ENCODE measurements around the gene TMEM207.

The TMEM207 gene

DNA sequence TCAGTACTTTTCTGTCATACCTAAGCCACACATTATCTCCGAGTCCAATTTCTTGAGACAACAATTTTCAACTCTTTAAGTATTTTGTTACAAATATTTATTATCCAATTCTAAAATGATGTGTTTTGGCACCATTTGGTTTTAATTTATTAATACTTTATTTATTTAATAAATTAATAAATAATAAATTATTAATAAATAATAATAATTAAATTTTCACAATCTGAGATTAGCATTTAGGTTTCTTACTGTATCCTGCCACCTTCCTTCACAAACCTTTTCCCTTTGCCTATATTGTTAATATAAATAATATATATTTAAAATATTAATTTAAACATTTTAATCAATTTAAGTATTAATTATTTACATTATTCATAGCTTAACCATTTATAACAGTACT lies 23.9 kb downstream of the TMEM207 start:
- Histone ChIP-seq H3K9me3 (ENCODE audit: control insufficient read depth, insufficient read depth, low read length) (no peaks in the 10 kb centered on the region), H3F3A (ENCODE audit: control insufficient read depth, insufficient read depth) (no peaks in the 10 kb centered on the region), H3K4me1 (ENCODE audit: control insufficient read depth, low read length) (peaks cover 4% of the 10 kb centered on the region), H3K4me2 (ENCODE audit: low read length) (no peak overlapping the region), H3K79me2 (ENCODE audit: control insufficient read depth, low read length) (no peaks in the 10 kb centered on the region), H3K36me3 (ENCODE audit: control insufficient read depth, low read length) (no peaks in the 10 kb centered on the region), H4K20me1 (ENCODE audit: control insufficient read depth, insufficient read depth, low read depth, low read length) (no peaks in the 10 kb centered on the region), H3K4me3 (ENCODE audit: low read length) (no peak overlapping the region), H3K27ac (ENCODE audit: low read depth, low read length) (no peak overlapping the region), H3K9me2 (replicated peaks; ENCODE audit: control insufficient read depth, low read length) (no peaks in the 10 kb centered on the region), H3K27me3 (ENCODE audit: control insufficient read depth, low read length) (peaks cover 6% of the 10 kb centered on the region; the same call in 1 of the 2 replicates)
- TF ChIP-seq EZH2phosphoT487 (IDR thresholded peaks at IDR 0.05; ENCODE audit: borderline replicate concordance, low read length): no peak
- TF ChIP-seq, protein P1, sequence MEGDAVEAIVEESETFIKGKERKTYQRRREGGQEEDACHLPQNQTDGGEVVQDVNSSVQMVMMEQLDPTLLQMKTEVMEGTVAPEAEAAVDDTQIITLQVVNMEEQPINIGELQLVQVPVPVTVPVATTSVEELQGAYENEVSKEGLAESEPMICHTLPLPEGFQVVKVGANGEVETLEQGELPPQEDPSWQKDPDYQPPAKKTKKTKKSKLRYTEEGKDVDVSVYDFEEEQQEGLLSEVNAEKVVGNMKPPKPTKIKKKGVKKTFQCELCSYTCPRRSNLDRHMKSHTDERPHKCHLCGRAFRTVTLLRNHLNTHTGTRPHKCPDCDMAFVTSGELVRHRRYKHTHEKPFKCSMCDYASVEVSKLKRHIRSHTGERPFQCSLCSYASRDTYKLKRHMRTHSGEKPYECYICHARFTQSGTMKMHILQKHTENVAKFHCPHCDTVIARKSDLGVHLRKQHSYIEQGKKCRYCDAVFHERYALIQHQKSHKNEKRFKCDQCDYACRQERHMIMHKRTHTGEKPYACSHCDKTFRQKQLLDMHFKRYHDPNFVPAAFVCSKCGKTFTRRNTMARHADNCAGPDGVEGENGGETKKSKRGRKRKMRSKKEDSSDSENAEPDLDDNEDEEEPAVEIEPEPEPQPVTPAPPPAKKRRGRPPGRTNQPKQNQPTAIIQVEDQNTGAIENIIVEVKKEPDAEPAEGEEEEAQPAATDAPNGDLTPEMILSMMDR (IDR thresholded peaks at IDR 0.05; ENCODE audit: low read depth, low read length, poor library complexity, severe bottlenecking): no peak

DNA sequence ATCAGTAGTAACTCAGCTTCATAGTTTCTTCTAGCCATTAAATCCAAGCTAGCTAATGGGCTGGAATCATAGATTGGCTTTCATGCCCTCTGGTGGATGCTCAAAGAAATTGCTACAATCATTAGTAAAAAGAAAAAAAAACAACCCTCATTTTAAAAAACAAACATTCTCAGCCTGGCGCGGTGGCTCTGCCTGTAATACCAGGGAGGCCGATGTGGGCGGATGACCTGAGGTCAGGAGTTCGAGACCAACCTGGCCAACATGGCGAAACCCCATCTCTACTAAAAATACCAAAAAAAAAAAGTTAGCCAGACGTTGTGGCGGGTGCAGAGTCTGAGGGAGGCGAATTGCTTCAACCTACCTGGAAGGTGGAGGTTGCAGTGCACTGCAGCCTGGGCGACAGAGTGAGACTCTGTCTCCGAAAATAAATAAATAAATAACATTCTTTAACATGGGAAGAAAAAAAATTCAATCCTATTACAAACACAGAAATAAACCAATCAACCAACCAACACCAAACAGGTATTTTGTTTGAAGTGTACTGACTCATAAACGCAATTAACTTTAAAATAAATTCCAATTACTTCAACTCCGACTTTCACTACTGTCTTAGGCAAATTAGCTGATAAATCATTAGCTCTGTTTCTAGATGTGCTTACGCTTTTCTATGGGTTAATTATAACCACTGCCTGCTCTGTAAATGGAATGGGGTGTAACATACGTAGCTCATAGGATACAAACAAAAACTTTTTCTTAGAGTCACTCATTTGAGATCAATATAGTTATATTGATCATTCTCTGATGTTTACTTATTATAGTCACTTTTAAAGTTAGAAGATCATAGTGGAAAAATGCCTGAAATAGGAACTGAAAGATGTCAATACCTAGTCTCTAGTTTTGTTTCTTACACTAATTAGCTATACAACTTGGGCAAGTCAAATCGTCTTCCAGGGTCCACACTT lies 24.9 kb downstream of the TMEM207 start:
- Histone ChIP-seq H3K27me3 (ENCODE audit: control insufficient read depth, low read length) (peaks cover 6% of the 10 kb centered on the region; the same call in 1 of the 2 replicates), H4K20me1 (ENCODE audit: control insufficient read depth, insufficient read depth, low read depth, low read length) (no peaks in the 10 kb centered on the region), H3K79me2 (ENCODE audit: control insufficient read depth, low read length) (no peaks in the 10 kb centered on the region), H3K4me2 (ENCODE audit: low read length) (peak overlapping the region; percentile 33), H3K4me1 (ENCODE audit: control insufficient read depth, low read length) (peaks cover 4% of the 10 kb centered on the region), H3F3A (ENCODE audit: control insufficient read depth, insufficient read depth) (no peaks in the 10 kb centered on the region), H3K36me3 (ENCODE audit: control insufficient read depth, low read length) (no peaks in the 10 kb centered on the region), H3K27ac (ENCODE audit: low read depth, low read length) (no peak overlapping the region), H3K4me3 (ENCODE audit: low read length) (no peak overlapping the region), H3K9me3 (ENCODE audit: control insufficient read depth, insufficient read depth, low read length) (no peaks in the 10 kb centered on the region), H3K9me2 (replicated peaks; ENCODE audit: control insufficient read depth, low read length) (no peaks in the 10 kb centered on the region)
- TF ChIP-seq, protein P1 (IDR thresholded peaks at IDR 0.05; ENCODE audit: low read depth, low read length, poor library complexity, severe bottlenecking): peak; percentile 65
- no peak for TF ChIP-seq EZH2phosphoT487 (IDR thresholded peaks at IDR 0.05; ENCODE audit: borderline replicate concordance, low read length)

DNA sequence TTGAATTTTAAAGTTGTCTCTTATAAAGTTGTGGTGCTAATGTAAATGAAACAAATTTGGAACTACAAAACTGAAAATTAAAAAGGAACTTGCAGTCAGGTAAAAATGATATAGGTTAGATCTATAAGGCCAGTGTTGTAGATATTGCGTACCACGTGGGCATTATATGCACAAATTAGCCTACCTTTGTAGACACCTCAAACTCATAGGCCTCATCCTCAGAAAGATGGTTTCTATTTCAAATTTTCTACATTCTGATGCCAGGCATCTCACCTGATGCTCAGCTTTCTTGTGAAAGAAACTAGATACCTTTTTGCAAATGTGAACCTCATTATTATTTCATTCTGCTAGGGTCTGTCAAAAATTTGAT lies 25.6 kb downstream of the TMEM207 start:
- H3K9me3 ChIP-seq (ENCODE audit: control insufficient read depth, insufficient read depth, low read length): no peaks in the 10 kb centered on the region
- H3K4me2 ChIP-seq (ENCODE audit: low read length): no peak overlapping the region

More for the DNA sequence above, 25.6 kb downstream of the TMEM207 start:
- Histone ChIP-seq H3K4me1 (ENCODE audit: control insufficient read depth, low read length) (peaks cover 4% of the 10 kb centered on the region), H3K27me3 (ENCODE audit: control insufficient read depth, low read length) (peaks cover 6% of the 10 kb centered on the region; the same call in 1 of the 2 replicates), H3F3A (ENCODE audit: control insufficient read depth, insufficient read depth) (no peaks in the 10 kb centered on the region), H3K79me2 (ENCODE audit: control insufficient read depth, low read length) (no peaks in the 10 kb centered on the region), H3K27ac (ENCODE audit: low read depth, low read length) (no peak overlapping the region), H3K36me3 (ENCODE audit: control insufficient read depth, low read length) (no peaks in the 10 kb centered on the region), H3K4me3 (ENCODE audit: low read length) (no peak overlapping the region), H4K20me1 (ENCODE audit: control insufficient read depth, insufficient read depth, low read depth, low read length) (no peaks in the 10 kb centered on the region), H3K9me2 (replicated peaks; ENCODE audit: control insufficient read depth, low read length) (no peaks in the 10 kb centered on the region)
- TF ChIP-seq, protein P1 (IDR thresholded peaks at IDR 0.05; ENCODE audit: low read depth, low read length, poor library complexity, severe bottlenecking): no peak
- TF ChIP-seq EZH2phosphoT487 (IDR thresholded peaks at IDR 0.05; ENCODE audit: borderline replicate concordance, low read length): no peak

All from DOHH2 (cell line).